Esophagus squamous epithelium (tissue), 5 donors: ENCODE results near the gene TARS2. TPM values are rescaled to one million over a fixed set of nuclear protein-coding genes. Genes with fewer than 3 reads are reported as not detected.

ENCODE experiments used
- DNase-seq: peaks from one replicate; lab custom pipeline; 2025; lab: John Stamatoyannopoulos, UW
- H3K27ac ChIP-seq, 4 donors: fragments of 200-600 bp; sonication (generic); one replicate each; pipeline ENCODE4 v1.5.1; 2016 to 2019; ENCODE audit warnings: mild to moderate bottlenecking in 1 of 4
- H3K27me3 ChIP-seq, 4 donors: fragments of 200-600 bp; sonication (generic); 1 replicate in 3 of 4; 2 replicates in 1 of 4; pipeline versions ENCODE4 v1.5.1 to v1.6.0; 2017 to 2021; ENCODE audit warnings: antibody characterized with exemption in 1 of 4
- H3K36me3 ChIP-seq, 3 donors: fragments of 200-600 bp; sonication (generic); one replicate each; pipeline ENCODE4 v1.5.1; 2016 to 2019
- H3K4me1 ChIP-seq, 3 donors: fragments of 200-600 bp; sonication (generic); one replicate each; pipeline ENCODE4 v1.5.1; 2017 to 2019
- H3K4me3 ChIP-seq, 4 donors: fragments of 200-600 bp; sonication (generic); 1 replicate in 3 of 4; 2 replicates in 1 of 4; pipeline ENCODE4 v1.5.1; 2016 to 2019; ENCODE audit warnings: mild to moderate bottlenecking in 2 of 4, moderate library complexity in 1 of 4
- H3K9me3 ChIP-seq, 3 donors: fragments of 200-600 bp; sonication (generic); one replicate each; pipeline ENCODE4 v1.5.1; 2016 to 2019
- CTCF ChIP-seq, 6 experiments: fragments of 450-650 bp in 4 of 6; fragments of 200-600 bp in 2 of 6; sonication (generic) in 2 of 6; IDR thresholded peaks; one replicate each; pipeline ENCODE4 v1.5.1; 2016 to 2019; ENCODE audit warnings: antibody characterized with exemption in 6 of 6, mild to moderate bottlenecking in 4 of 6, moderate library complexity in 4 of 6
- POLR2A ChIP-seq, 4 donors: fragments of 450-650 bp; IDR thresholded peaks; one replicate each; pipeline ENCODE4 v1.6.1; 2017; ENCODE audit warnings: antibody characterized with exemption in 4 of 4, mild to moderate bottlenecking in 4 of 4, moderate library complexity in 3 of 4
- WGBS, 2 donors: methylation state at CpG; one replicate each; pipeline ENCODE4 v1.1.5; 2018; 5-methylcytosine and 5-hydroxymethylcytosine counted together
- intact Hi-C: fragments of 100-400 bp; cut with DNase I; formaldehyde crosslinking; loops from one replicate; pipeline ENCODE4 v1.15.0; 2022
- total RNA-seq, 4 donors: library from RNA; depleted of rRNA; stranded (reverse); fragments of >200 nt; gene quantifications; one replicate each; pipeline ENCODE4 v1.1.0, GENCODE V29; 2016
- donor health status: DM: yes; HTN: yes; CAD: no.

TARS2 gene
- total RNA-seq, 4 donors from 2014 or later: 10.5 to 16.5 (median 13.7) TPM

GRCh38 chr1:150466964-150467363 is 20.3 kb upstream of the TARS2 start:
- Histone ChIP-seq H3K27ac (peak overlapping the region in 3 of 4 donors; percentile 58 to 74 (median 61)), H3K4me3 (no peak overlapping the region), H3K27me3 (no peaks in the 10 kb centered on the region), H3K4me1 (peaks cover 0 to 28% (median 5%) of the 10 kb centered on the region in 3 donors), H3K36me3 (peaks cover 13 to 84% (median 15%) of the 10 kb centered on the region in 3 donors), H3K9me3 (no peaks in the 10 kb centered on the region)
- DNase-seq: no peak
- intact Hi-C loops: loop anchor here (10.0 kb wide), 1 partner anchor 68 kb away; no protein-coding TSS in a partner anchor
- no peak for TF ChIP-seq POLR2A (IDR thresholded peaks at IDR 0.05)

- 43 to 54% methylated on average over 1 of the region's 1 CpG for WGBS, 2 donors
- Histone ChIP-seq H3K36me3 (peaks cover 21 to 81% (median 23%) of the 10 kb centered on the region in 3 donors), H3K27ac (peak overlapping the region in 3 of 4 donors; percentile 46 to 74 (median 58)), H3K27me3 (no peaks in the 10 kb centered on the region), H3K4me3 (no peak overlapping the region), H3K9me3 (no peaks in the 10 kb centered on the region), H3K4me1 (peaks cover 0 to 34% (median 5%) of the 10 kb centered on the region in 3 donors)
- DNase-seq: no peak
- TF ChIP-seq CTCF (IDR thresholded peaks at IDR 0.05) (no peak), POLR2A (IDR thresholded peaks at IDR 0.05) (no peak)
- intact Hi-C loops: loop anchor here (10.0 kb wide), 1 partner anchor 66 kb away; no protein-coding TSS in a partner anchor
Measured at GRCh38 chr1:150469291-150469690, 17.9 kb upstream of the TARS2 start.

GRCh38 chr1:150472601-150473200 is 14.5 kb upstream of the TARS2 start:
- no peak overlapping the region for H3K27ac ChIP-seq
- H3K9me3 ChIP-seq: no peaks in the 10 kb centered on the region
- intact Hi-C loops: no loop called here
- DNase-seq: no peak
- H3K36me3 ChIP-seq: peaks cover 21 to 50% (median 21%) of the 10 kb centered on the region in 3 donors
- 82% methylated on average over 4 to 7 of the region's 10 CpGs for WGBS, 2 donors
- H3K4me1 ChIP-seq: peaks cover under 1 to 50% (median 8%) of the 10 kb centered on the region in 3 donors
- no peak overlapping the region for H3K4me3 ChIP-seq
- TF ChIP-seq POLR2A (IDR thresholded peaks at IDR 0.05): no peak
- TF ChIP-seq CTCF (IDR thresholded peaks at IDR 0.05): no peak
- no peaks in the 10 kb centered on the region for H3K27me3 ChIP-seq

- TF ChIP-seq POLR2A (IDR thresholded peaks at IDR 0.05) (no peak), CTCF (IDR thresholded peaks at IDR 0.05) (no peak)
- Histone ChIP-seq H3K36me3 (peaks cover 21 to 44% (median 21%) of the 10 kb centered on the region in 3 donors), H3K27ac (peak overlapping the region in 2 of 4 donors; percentile 1 to 27), H3K4me3 (no peak overlapping the region), H3K9me3 (no peaks in the 10 kb centered on the region), H3K4me1 (peaks cover 4 to 52% (median 8%) of the 10 kb centered on the region in 3 donors), H3K27me3 (no peaks in the 10 kb centered on the region)
- intact Hi-C loops: no loop called here
- DNase-seq: no peak
- 67 to 71% methylated on average over 4 of the region's 4 CpGs for WGBS, 2 donors
Measured at GRCh38 chr1:150473659-150474058, 13.6 kb upstream of the TARS2 start.

GRCh38 chr1:150474869-150475268 is 12.3 kb upstream of the TARS2 start:
- H3K27ac ChIP-seq: no peak overlapping the region
- intact Hi-C loops: no loop called here
- H3K4me3 ChIP-seq: no peak overlapping the region
- DNase-seq: no peak
- 52 to 57% methylated on average over 4 of the region's 4 CpGs for WGBS, 2 donors
- peaks cover 21 to 43% (median 21%) of the 10 kb centered on the region in 3 donors for H3K36me3 ChIP-seq
- no peaks in the 10 kb centered on the region for H3K27me3 ChIP-seq
- peaks cover 3 to 52% (median 4%) of the 10 kb centered on the region in 3 donors for H3K4me1 ChIP-seq
- H3K9me3 ChIP-seq: no peaks in the 10 kb centered on the region
- no peak for TF ChIP-seq POLR2A (IDR thresholded peaks at IDR 0.05)
- TF ChIP-seq CTCF (IDR thresholded peaks at IDR 0.05): no peak
